GM06990 (cell line): ENCODE results near the gene ZG16B.

ENCODE experiments used
- DNase-seq: peaks from one replicate; pipeline ENCODE4 v3.0.0-alpha.2; 2011; ENCODE audit not compliant: insufficient read length; ENCODE audit errors: extremely low read depth
- H3K27me3 ChIP-seq: replicated peaks from 2 replicates; pipeline ENCODE4 v1.6.0; 2011; ENCODE audit warnings: low read length; ENCODE audit not compliant: control insufficient read depth, insufficient read depth
- H3K36me3 ChIP-seq: 2 replicates; pipeline ENCODE4 v1.5.1; 2011; ENCODE audit warnings: low read length; ENCODE audit not compliant: control insufficient read depth, insufficient read depth
- H3K4me3 ChIP-seq: replicated peaks from 2 replicates; pipeline ENCODE4 v1.5.1; 2011; ENCODE audit warnings: low read depth, mild to moderate bottlenecking, control low read depth, low read length
- CTCF ChIP-seq: IDR thresholded peaks from 2 replicates; pipeline ENCODE4 v1.5.1; 2011; ENCODE audit warnings: low read length, control low read depth, mild to moderate bottlenecking, inconsistent platforms; ENCODE audit not compliant: insufficient read depth, poor library complexity, severe bottlenecking

ZG16B gene

GRCh38 chr16:2829501-2830354 lies at the start of gene ZG16B:
ZG16B (plus strand) TSS chr16:2830303; CDS start chr16:2830442, 139 bp downstream.
- DNase-seq = no peak
- Histone ChIP-seq H3K36me3 (no peaks in the 10 kb centered on the region), H3K4me3 (peak within 1 kb of the TSS; percentile 1), H3K27me3 (no peaks in the 10 kb centered on the region; the same call in 1 of the 2 replicates)
- no peak for TF ChIP-seq CTCF

GRCh38 chr16:2782583-2783351 lies 47.3 kb upstream of the ZG16B start:
- no peak for TF ChIP-seq CTCF
- Histone ChIP-seq H3K4me3 (no peak overlapping the region), H3K36me3 (no peaks in the 10 kb centered on the region), H3K27me3 (no peaks in the 10 kb centered on the region; the same call in 1 of the 2 replicates)
- DNase-seq = no peak

- Histone ChIP-seq H3K4me3 (no peak overlapping the region), H3K27me3 (no peaks in the 10 kb centered on the region; the same call in 1 of the 2 replicates), H3K36me3 (no peaks in the 10 kb centered on the region)
- DNase-seq = no peak
- TF ChIP-seq CTCF = no peak
Observed at GRCh38 chr16:2783581-2784357, 46.3 kb upstream of the ZG16B start.

GRCh38 chr16:2784358-2785100 lies 45.6 kb upstream of the ZG16B start:
- Histone ChIP-seq H3K27me3 (no peaks in the 10 kb centered on the region; the same call in 1 of the 2 replicates), H3K36me3 (no peaks in the 10 kb centered on the region), H3K4me3 (no peak overlapping the region)
- DNase-seq = no peak
- no peak for TF ChIP-seq CTCF
